ENCODE measurements around the gene GCNA.
"Not testable (repeated sequence)": the region's sequence is repeated elsewhere in the genome, so short reads cannot be mapped to it uniquely, and the experiment has no call there.

Gene GCNA

GRCh38 chrX:71556036-71556435, 22.2 kb upstream of the GCNA start:
- no peak for DNase-seq (ENCODE audit: low read depth)
- no peak overlapping the region for H3K4me3 ChIP-seq (ENCODE audit: low read depth, low read length)
- no peak for TF ChIP-seq CTCF (IDR thresholded peaks at IDR 0.05; ENCODE audit: control insufficient read depth, extremely low read depth, insufficient read depth)

GRCh38 chrX:71558920-71559319, 19.3 kb upstream of the GCNA start:
- H3K4me3 ChIP-seq (ENCODE audit: low read depth, low read length): no peak overlapping the region
- TF ChIP-seq CTCF (IDR thresholded peaks at IDR 0.05; ENCODE audit: control insufficient read depth, extremely low read depth, insufficient read depth): no peak
- DNase-seq (ENCODE audit: low read depth): no peak

GRCh38 chrX:71559773-71560172, 18.5 kb upstream of the GCNA start:
- not testable (repeated sequence) for DNase-seq (ENCODE audit: low read depth); H3K4me3 ChIP-seq (ENCODE audit: low read depth, low read length)

- no peak for DNase-seq (ENCODE audit: low read depth)
- no peak overlapping the region for H3K4me3 ChIP-seq (ENCODE audit: low read depth, low read length)
- no peak for TF ChIP-seq CTCF (IDR thresholded peaks at IDR 0.05; ENCODE audit: control insufficient read depth, extremely low read depth, insufficient read depth)
These were observed 14.3 kb upstream of the GCNA start for GRCh38 chrX:71563921-71564320.

GRCh38 chrX:71565474-71566041, 12.7 kb upstream of the GCNA start:
- peak; percentile 22 for DNase-seq (ENCODE audit: low read depth)
- no peak overlapping the region for H3K4me3 ChIP-seq (ENCODE audit: low read depth, low read length)
- TF ChIP-seq CTCF (IDR thresholded peaks at IDR 0.05; ENCODE audit: control insufficient read depth, extremely low read depth, insufficient read depth): no peak

GRCh38 chrX:71571390-71571789, 6.8 kb upstream of the GCNA start:
- DNase-seq (ENCODE audit: low read depth); H3K4me3 ChIP-seq (ENCODE audit: low read depth, low read length): not testable (repeated sequence)

- TF ChIP-seq CTCF (IDR thresholded peaks at IDR 0.05; ENCODE audit: control insufficient read depth, extremely low read depth, insufficient read depth): no peak
- no peak for DNase-seq (ENCODE audit: low read depth)
- no peak overlapping the region for H3K4me3 ChIP-seq (ENCODE audit: low read depth, low read length)
These were observed 4.6 kb upstream of the GCNA start for GRCh38 chrX:71573590-71573989.

- no peak for DNase-seq (ENCODE audit: low read depth)
- H3K4me3 ChIP-seq (ENCODE audit: low read depth, low read length): no peak overlapping the region
- TF ChIP-seq CTCF (IDR thresholded peaks at IDR 0.05; ENCODE audit: control insufficient read depth, extremely low read depth, insufficient read depth): no peak
These were observed 555 bp upstream of the GCNA start for GRCh38 chrX:71577682-71578081.
